Hematopoietic multipotent progenitor cell treated with erythropoietin and hydrocortisone succinate and interleukin-3 and kit ligand, for 8 days (in vitro differentiated cells): Measurements from ENCODE around the gene IL17D.

Source experiments
- DNase-seq: peaks from one replicate; pipeline ENCODE4 v3.0.0-alpha.2; 2015

IL17D gene

GRCh38 chr13:20696073-20696472 is 7.4 kb upstream of the IL17D start:
- DNase-seq, result no peak

GRCh38 chr13:20699715-20700114 is 3.8 kb upstream of the IL17D start:
- no peak for DNase-seq

- DNase-seq, result no peak
Measured at GRCh38 chr13:20700288-20700687, 3.2 kb upstream of the IL17D start.

GRCh38 chr13:20701461-20701860 is 2.0 kb upstream of the IL17D start:
- DNase-seq, result no peak

- peak; percentile 16 for DNase-seq
Measured at GRCh38 chr13:20702530-20702914, 977 bp upstream of the IL17D start.

GRCh38 chr13:20703780-20704458 is 420 bp downstream of the IL17D start:
- DNase-seq, result peak; percentile 66

- DNase-seq, result no peak
Measured at GRCh38 chr13:20704459-20705069, 1.1 kb downstream of the IL17D start.

- DNase-seq, result no peak
Measured at GRCh38 chr13:20706661-20707060, 3.2 kb downstream of the IL17D start.

- no peak for DNase-seq
Measured at GRCh38 chr13:20708216-20708615, 4.7 kb downstream of the IL17D start.

GRCh38 chr13:20709369-20709768 is 5.9 kb downstream of the IL17D start:
- no peak for DNase-seq

- DNase-seq, result no peak
Measured at GRCh38 chr13:20709782-20710181, 6.3 kb downstream of the IL17D start.

GRCh38 chr13:20711301-20712044 is 8.0 kb downstream of the IL17D start:
- DNase-seq, result peak; percentile 17

- DNase-seq, result no peak
Measured at GRCh38 chr13:20713014-20713376, 9.5 kb downstream of the IL17D start.

GRCh38 chr13:20713751-20714150 is 10.3 kb downstream of the IL17D start:
- no peak for DNase-seq

- no peak for DNase-seq
Measured at GRCh38 chr13:20714161-20714560, 10.7 kb downstream of the IL17D start.

- no peak for DNase-seq
Measured at GRCh38 chr13:20714563-20715329, 11.2 kb downstream of the IL17D start.

GRCh38 chr13:20715330-20715712 is 11.8 kb downstream of the IL17D start:
- DNase-seq, result no peak

GRCh38 chr13:20716951-20717350 is 13.5 kb downstream of the IL17D start:
- DNase-seq, result no peak

GRCh38 chr13:20717581-20718542 is 14.4 kb downstream of the IL17D start:
- no peak for DNase-seq

GRCh38 chr13:20718958-20719566 is 15.6 kb downstream of the IL17D start:
- no peak for DNase-seq

GRCh38 chr13:20719783-20720182 is 16.3 kb downstream of the IL17D start:
- no peak for DNase-seq

GRCh38 chr13:20720499-20720898 is 17.0 kb downstream of the IL17D start:
- DNase-seq, result no peak
